MM.1S (cell line): ENCODE data around the gene HECW1.

Source experiments
- CTCF ChIP-seq: fragments of 300-600 bp; sonication (generic); IDR thresholded peaks from 2 replicates; pipeline ENCODE4 v1.5.1; 2016; ENCODE audit warnings: antibody characterized with exemption, low read length, mixed read lengths
- EZH2 ChIP-seq: fragments of 300-600 bp; sonication (generic); optimal IDR thresholded peaks from 2 replicates; pipeline ENCODE3; 2017; ENCODE audit warnings: low read depth, mild to moderate bottlenecking, antibody characterized with exemption, low read length, mixed read lengths
- EZH2phosphoT487 ChIP-seq: fragments of 300-600 bp; sonication (generic); IDR thresholded peaks from 2 replicates; pipeline ENCODE4 v1.6.1; 2018; ENCODE audit warnings: antibody characterized with exemption, low read length

DNA sequence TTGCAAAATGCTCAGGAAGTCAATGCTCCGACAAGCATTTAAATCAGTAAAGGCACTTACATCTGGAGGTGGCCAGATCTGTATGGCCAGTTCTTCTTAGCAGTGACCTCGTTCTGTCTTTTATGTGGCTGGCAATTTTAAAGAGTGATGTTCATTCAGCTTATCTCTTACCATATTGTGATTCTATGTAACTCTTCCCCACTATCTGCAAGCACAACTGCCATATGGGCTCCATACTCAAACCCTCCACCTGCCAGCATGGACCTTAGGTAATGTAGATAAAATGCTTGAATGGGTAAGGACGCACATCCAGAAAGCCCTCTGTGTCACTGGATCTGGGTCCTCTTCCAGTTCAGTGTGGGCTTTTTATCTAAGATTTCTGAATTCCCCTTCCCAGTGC lies 428.0 kb downstream of the HECW1 start:
- TF ChIP-seq CTCF (no peak), EZH2 (no peak), EZH2phosphoT487 (no peak)
